ENCODE measurements around the gene COPZ1.

- TF ChIP-seq REST (IDR thresholded peaks at IDR 0.05; ENCODE audit: insufficient read depth in 1 of 2, low read depth in 2 of 2, low read length in 2 of 2) (no peak), POLR2AphosphoS5 (IDR thresholded peaks at IDR 0.05; ENCODE audit: low read depth, low read length) (no peak), FOXP2 (optimal IDR thresholded peaks at IDR 0.05; ENCODE audit: borderline replicate concordance, extremely low read depth, extremely low read length, insufficient read depth) (no peak), TAF1 (IDR thresholded peaks at IDR 0.05; ENCODE audit: borderline replicate concordance, insufficient read depth, low read length) (no peak), SIN3A (IDR thresholded peaks at IDR 0.05; ENCODE audit: borderline replicate concordance, insufficient read depth, low read length) (no peak)
Measured at GRCh38 chr12:54338698-54339296, 13.9 kb downstream of the COPZ1 start.

Data from PFSK-1 (cell line).